HEK293 (cell line): ENCODE results near the gene ID1.
A peak's percentile ranks its signal among the peaks of the same experiment; 100 is the strongest.
"Not testable (repeated sequence)": the region's sequence is repeated elsewhere in the genome, so short reads cannot be mapped to it uniquely, and the experiment has no call there.

ENCODE experiments used
- CTCF ChIA-PET: fragments of 350-600 bp; formaldehyde crosslinking; extraction: SDS; loops from one replicate; lab custom pipeline; 2021; ENCODE audit warnings: antibody characterized with exemption; lab: Yijun Ruan, JAX
- POLR2A ChIA-PET: fragments of 300-600 bp; formaldehyde crosslinking; extraction: SDS; loops from one replicate; lab custom pipeline; 2020; ENCODE audit warnings: antibody characterized with exemption, inconsistent platforms; lab: Yijun Ruan, JAX
- H3K27ac ChIP-seq: fragments of 200-500 bp; sonication (Bioruptor generic); 2 replicates; pipeline ENCODE4 v1.5.1; 2014; ENCODE audit warnings: low read depth, low read length, control low read depth, inconsistent platforms; ENCODE audit errors: extremely low read depth
- H3K36me3 ChIP-seq, 2 experiments: fragments of 200-500 bp in 1 of 2; sonication (Bioruptor generic) in 1 of 2; 1 replicate in 1 of 2; 2 replicates in 1 of 2; pipeline ENCODE4 v1.5.1; 2014 to 2017; ENCODE audit warnings: inconsistent platforms in 2 of 2, low read length in 2 of 2; ENCODE audit not compliant: control insufficient read depth in 2 of 2, insufficient read depth in 1 of 2
- H3K4me1 ChIP-seq: fragments of 200-500 bp; sonication (Bioruptor generic); 2 replicates; pipeline ENCODE4 v1.5.1; 2014; ENCODE audit warnings: mild to moderate bottlenecking, low read length, inconsistent platforms; ENCODE audit not compliant: control insufficient read depth, insufficient read depth
- H3K4me3 ChIP-seq: 2 replicates; pipeline ENCODE4 v1.5.1; 2011; ENCODE audit warnings: low read depth, mild to moderate bottlenecking, control low read depth, low read length, moderate library complexity
- H3K9me3 ChIP-seq: fragments of 200-500 bp; sonication (Bioruptor generic); 2 replicates; pipeline ENCODE4 v1.5.1; 2014; ENCODE audit warnings: low read depth, low read length, inconsistent platforms; ENCODE audit not compliant: control insufficient read depth, insufficient read depth
- AEBP2 ChIP-seq: fragments of 450-650 bp; formaldehyde crosslinking; IDR thresholded peaks from 2 replicates; pipeline ENCODE4 v1.5.1; 2016; ENCODE audit warnings: missing biosample characterization, missing genetic modification characterization, borderline replicate concordance
- EGR2 ChIP-seq: fragments of 450-650 bp; formaldehyde crosslinking; IDR thresholded peaks from 2 replicates; pipeline ENCODE4 v1.5.1; 2016; ENCODE audit warnings: low read depth, missing biosample characterization, missing genetic modification characterization
- ELK4 ChIP-seq: IDR thresholded peaks from 2 replicates; pipeline ENCODE4 v1.6.1; 2011; ENCODE audit warnings: mild to moderate bottlenecking, low read depth, low read length, borderline replicate concordance
- GFI1B ChIP-seq: fragments of 450-650 bp; formaldehyde crosslinking; IDR thresholded peaks from 2 replicates; pipeline ENCODE4 v1.5.1; 2016; ENCODE audit warnings: missing biosample characterization, missing genetic modification characterization
- HOXA7 ChIP-seq: sonication (generic); formaldehyde crosslinking; IDR thresholded peaks from 2 replicates; pipeline ENCODE4 v1.8.1; 2022; ENCODE audit warnings: missing genetic modification reagents, borderline replicate concordance
- HOXC10 ChIP-seq: sonication (generic); formaldehyde crosslinking; IDR thresholded peaks from 2 replicates; pipeline ENCODE4 v1.8.1; 2023; ENCODE audit warnings: mild to moderate bottlenecking, missing genetic modification reagents
- HOXD13 ChIP-seq: sonication (generic); formaldehyde crosslinking; IDR thresholded peaks from 2 replicates; pipeline ENCODE4 v1.8.0; 2022; ENCODE audit warnings: missing genetic modification reagents, borderline replicate concordance
- KLF7 ChIP-seq: fragments of 450-650 bp; formaldehyde crosslinking; IDR thresholded peaks from 2 replicates; pipeline ENCODE4 v1.5.1; 2016; ENCODE audit warnings: missing biosample characterization, missing genetic modification characterization, borderline replicate concordance
- SALL2 ChIP-seq: fragments of 450-650 bp; formaldehyde crosslinking; IDR thresholded peaks from 2 replicates; pipeline ENCODE4 v1.5.0; 2017; ENCODE audit warnings: missing biosample characterization, mild to moderate bottlenecking, missing genetic modification characterization, borderline replicate concordance
- SCRT1 ChIP-seq: fragments of 450-650 bp; formaldehyde crosslinking; IDR thresholded peaks from 2 replicates; pipeline ENCODE4 v1.5.1; 2016; ENCODE audit warnings: missing biosample characterization, missing genetic modification characterization, borderline replicate concordance
- ZBTB49 ChIP-seq: fragments of 450-650 bp; formaldehyde crosslinking; IDR thresholded peaks from 2 replicates; pipeline ENCODE4 v1.5.1; 2016; ENCODE audit warnings: missing biosample characterization, missing genetic modification characterization, low read depth
- ZFP3 ChIP-seq: fragments of 450-650 bp; formaldehyde crosslinking; IDR thresholded peaks from 2 replicates; pipeline ENCODE4 v1.5.1; 2016; ENCODE audit warnings: low read depth, missing biosample characterization, missing genetic modification characterization
- ZNF10 ChIP-seq: fragments of 450-650 bp; formaldehyde crosslinking; IDR thresholded peaks from 2 replicates; pipeline ENCODE4 v1.5.1; 2017; ENCODE audit warnings: missing biosample characterization, missing genetic modification characterization
- ZNF114 ChIP-seq: fragments of 450-650 bp; formaldehyde crosslinking; IDR thresholded peaks from 2 replicates; pipeline ENCODE4 v1.5.0; 2017; ENCODE audit warnings: missing biosample characterization, missing genetic modification characterization
- ZNF16 ChIP-seq: fragments of 450-650 bp; formaldehyde crosslinking; IDR thresholded peaks from 2 replicates; pipeline ENCODE4 v1.5.1; 2016; ENCODE audit warnings: low read depth, missing biosample characterization, missing genetic modification characterization
- ZNF324 ChIP-seq: fragments of 450-650 bp; formaldehyde crosslinking; IDR thresholded peaks from 2 replicates; pipeline ENCODE4 v1.5.1; 2016; ENCODE audit warnings: missing biosample characterization, missing genetic modification characterization
- ZNF473 ChIP-seq: fragments of 450-650 bp; formaldehyde crosslinking; IDR thresholded peaks from 2 replicates; pipeline ENCODE4 v1.5.1; 2017; ENCODE audit warnings: missing biosample characterization, missing genetic modification characterization
- ZNF777 ChIP-seq: fragments of 450-650 bp; formaldehyde crosslinking; IDR thresholded peaks from 2 replicates; pipeline ENCODE4 v1.5.1; 2017; ENCODE audit warnings: missing biosample characterization, missing genetic modification characterization, borderline replicate concordance
- TF ChIP-seq, protein P1 (sequence below): fragments of 450-650 bp; formaldehyde crosslinking; IDR thresholded peaks from 2 replicates; pipeline ENCODE4 v1.5.1; 2016; ENCODE audit warnings: missing biosample characterization, missing genetic modification characterization
- TF ChIP-seq, protein P2 (sequence below): fragments of 450-650 bp; formaldehyde crosslinking; IDR thresholded peaks from 2 replicates; pipeline ENCODE4 v1.5.1; 2016; ENCODE audit warnings: missing biosample characterization, missing genetic modification characterization

ID1 gene

GRCh38 chr20:31608251-31608945, 3.3 kb downstream of the ID1 start (continued):
- no peak for TF ChIP-seq SALL2 (tag by site-specific recombination)
- TF ChIP-seq ZNF16 (tag by site-specific recombination): no peak
- no peak for TF ChIP-seq AEBP2 (tag by site-specific recombination)
- no peak for TF ChIP-seq HOXD13 (CRISPR knock-in tag)
- no peak for TF ChIP-seq ZNF473 (tag by site-specific recombination)
- TF ChIP-seq ZNF777 (tag by site-specific recombination): no peak
- no peak for TF ChIP-seq GFI1B (tag by site-specific recombination)
- peak; percentile 86 for TF ChIP-seq EGR2 (tag by site-specific recombination)
- no peak for TF ChIP-seq ZNF10 (tag by site-specific recombination)
- no peak for TF ChIP-seq ZNF114 (tag by site-specific recombination)
- no peak for TF ChIP-seq HOXC10 (CRISPR knock-in tag)
- no peak for TF ChIP-seq HOXA7 (CRISPR knock-in tag)
- TF ChIP-seq ELK4: no peak
- TF ChIP-seq ZBTB49 (tag by site-specific recombination): no peak
- TF ChIP-seq KLF7 (tag by site-specific recombination): no peak

- H3K4me1 ChIP-seq: peaks cover 11% of the 10 kb centered on the region
- not testable (repeated sequence) for H3K27ac ChIP-seq
These were observed 7.2 kb downstream of the ID1 start for GRCh38 chr20:31612271-31612640.

GRCh38 chr20:31615416-31615815, 10.3 kb downstream of the ID1 start:
- POLR2A ChIA-PET: no interaction called here
- no peaks in the 10 kb centered on the region for H3K4me1 ChIP-seq
- H3K36me3 ChIP-seq: no peaks in the 10 kb centered on the region
- TF ChIP-seq, protein P1, sequence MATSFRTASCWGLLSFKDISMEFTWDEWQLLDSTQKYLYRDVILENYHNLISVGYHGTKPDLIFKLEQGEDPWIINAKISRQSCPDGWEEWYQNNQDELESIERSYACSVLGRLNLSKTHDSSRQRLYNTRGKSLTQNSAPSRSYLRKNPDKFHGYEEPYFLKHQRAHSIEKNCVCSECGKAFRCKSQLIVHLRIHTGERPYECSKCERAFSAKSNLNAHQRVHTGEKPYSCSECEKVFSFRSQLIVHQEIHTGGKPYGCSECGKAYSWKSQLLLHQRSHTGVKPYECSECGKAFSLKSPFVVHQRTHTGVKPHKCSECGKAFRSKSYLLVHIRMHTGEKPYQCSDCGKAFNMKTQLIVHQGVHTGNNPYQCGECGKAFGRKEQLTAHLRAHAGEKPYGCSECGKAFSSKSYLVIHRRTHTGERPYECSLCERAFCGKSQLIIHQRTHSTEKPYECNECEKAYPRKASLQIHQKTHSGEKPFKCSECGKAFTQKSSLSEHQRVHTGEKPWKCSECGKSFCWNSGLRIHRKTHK (tag by site-specific recombination): no peak
- TF ChIP-seq, protein P2, sequence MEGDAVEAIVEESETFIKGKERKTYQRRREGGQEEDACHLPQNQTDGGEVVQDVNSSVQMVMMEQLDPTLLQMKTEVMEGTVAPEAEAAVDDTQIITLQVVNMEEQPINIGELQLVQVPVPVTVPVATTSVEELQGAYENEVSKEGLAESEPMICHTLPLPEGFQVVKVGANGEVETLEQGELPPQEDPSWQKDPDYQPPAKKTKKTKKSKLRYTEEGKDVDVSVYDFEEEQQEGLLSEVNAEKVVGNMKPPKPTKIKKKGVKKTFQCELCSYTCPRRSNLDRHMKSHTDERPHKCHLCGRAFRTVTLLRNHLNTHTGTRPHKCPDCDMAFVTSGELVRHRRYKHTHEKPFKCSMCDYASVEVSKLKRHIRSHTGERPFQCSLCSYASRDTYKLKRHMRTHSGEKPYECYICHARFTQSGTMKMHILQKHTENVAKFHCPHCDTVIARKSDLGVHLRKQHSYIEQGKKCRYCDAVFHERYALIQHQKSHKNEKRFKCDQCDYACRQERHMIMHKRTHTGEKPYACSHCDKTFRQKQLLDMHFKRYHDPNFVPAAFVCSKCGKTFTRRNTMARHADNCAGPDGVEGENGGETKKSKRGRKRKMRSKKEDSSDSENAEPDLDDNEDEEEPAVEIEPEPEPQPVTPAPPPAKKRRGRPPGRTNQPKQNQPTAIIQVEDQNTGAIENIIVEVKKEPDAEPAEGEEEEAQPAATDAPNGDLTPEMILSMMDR: no peak
- TF ChIP-seq ZNF324 (no peak), ZFP3 (tag by site-specific recombination) (no peak)
- H3K4me3 ChIP-seq: no peak overlapping the region
- H3K9me3 ChIP-seq: no peaks in the 10 kb centered on the region
- no peak overlapping the region for H3K27ac ChIP-seq
- CTCF ChIA-PET: interaction anchor here (0.6 to 26.4 kb wide), 3 partner anchors 19 to 123 kb away, joined by 3 to 1204 read pairs (median 4); no protein-coding TSS in a partner anchor

More at GRCh38 chr20:31612271-31612640, 7.2 kb downstream of the ID1 start:
- H3K9me3 ChIP-seq, H3K4me3 ChIP-seq, H3K36me3 ChIP-seq: not testable (repeated sequence)
- CTCF ChIA-PET: interaction anchor here (0.6 to 26.4 kb wide), 40 partner anchors 8 to 401 kb away, joined by 3 to 1204 read pairs (median 6); partner anchors contain the start of gene BCL2L1
- POLR2A ChIA-PET: interaction anchor here (0.7 to 3.7 kb wide), 9 partner anchors 8 to 58 kb away, joined by 3 to 39 read pairs (median 14); no protein-coding TSS in a partner anchor
- 0 out of 2 replicates have a peak, but pooled peaks have one; percentile 20 for TF ChIP-seq SCRT1 (tag by site-specific recombination)
